CD4-positive, alpha-beta memory T cell (primary cell): ENCODE measurements around the gene FCGR3A. TPM values are rescaled to one million over a fixed set of nuclear protein-coding genes. Genes with fewer than 3 reads are reported as not detected.
"Not testable (repeated sequence)": the region's sequence is repeated elsewhere in the genome, so short reads cannot be mapped to it uniquely, and the experiment has no call there.

Source experiments
- CTCF ChIA-PET: fragments of 350-600 bp; sonication (Branson Sonifier 250); formaldehyde crosslinking; loops from one replicate; lab custom pipeline; 2021; ENCODE audit warnings: inconsistent platforms; ENCODE audit not compliant: partially characterized antibody; lab: Charles Lee
- POLR2A ChIA-PET: fragments of 350-600 bp; sonication (Branson Sonifier 250); formaldehyde crosslinking; loops from one replicate; lab custom pipeline; 2021; ENCODE audit not compliant: partially characterized antibody; lab: Charles Lee
- DNase-seq, 5 donors: peaks; one replicate each; pipeline versions ENCODE4 v3.0.0 to v3.0.0-alpha.2; 2020 to 2022; ENCODE audit warnings: mixed read lengths in 1 of 5
- H3K27ac ChIP-seq: one replicate; pipeline ENCODE4 v1.7.0; 2013; ENCODE audit warnings: low read depth, low read length
- H3K27me3 ChIP-seq: 2 replicates; pipeline ENCODE4 v1.7.0; 2013; ENCODE audit warnings: mild to moderate bottlenecking, low read length, moderate library complexity; ENCODE audit not compliant: insufficient read depth
- H3K36me3 ChIP-seq: 2 replicates; pipeline ENCODE4 v1.7.0; 2013; ENCODE audit warnings: mild to moderate bottlenecking, low read length, moderate library complexity; ENCODE audit not compliant: insufficient read depth
- H3K4me1 ChIP-seq: 2 replicates; pipeline ENCODE4 v1.7.0; 2013; ENCODE audit warnings: mild to moderate bottlenecking, low read length, moderate library complexity; ENCODE audit not compliant: insufficient read depth
- H3K4me3 ChIP-seq, 2 donors: one replicate each; pipeline ENCODE4 v1.7.0; 2013; ENCODE audit warnings: low read length in 2 of 2, mild to moderate bottlenecking in 1 of 2
- H3K9me3 ChIP-seq, 2 donors: one replicate each; pipeline ENCODE4 v1.7.0; 2013; ENCODE audit warnings: low read length in 2 of 2, control low read depth in 1 of 2; ENCODE audit not compliant: control insufficient read depth in 1 of 2
- H3K27ac Mint-ChIP-seq, 7 donors: one replicate each; pipeline ENCODE4 v1.8.0; 2020 to 2021; ENCODE audit warnings: mixed read lengths in 7 of 7, mild to moderate bottlenecking in 6 of 7, inconsistent platforms in 3 of 7, moderate library complexity in 3 of 7
- H3K27me3 Mint-ChIP-seq, 2 donors: one replicate each; pipeline ENCODE4 v1.8.0; 2020 to 2021; ENCODE audit warnings: mixed read lengths in 2 of 2
- H3K36me3 Mint-ChIP-seq, 2 donors: one replicate each; pipeline ENCODE4 v1.8.0; 2020 to 2021; ENCODE audit warnings: mixed read lengths in 2 of 2, inconsistent platforms in 1 of 2, mild to moderate bottlenecking in 1 of 2
- H3K4me1 Mint-ChIP-seq, 4 donors: one replicate each; pipeline ENCODE4 v1.8.0; 2020 to 2021; ENCODE audit warnings: mixed read lengths in 4 of 4, mild to moderate bottlenecking in 1 of 4
- H3K4me3 Mint-ChIP-seq, 8 donors: one replicate each; pipeline ENCODE4 v1.8.0; 2020 to 2021; ENCODE audit warnings: mixed read lengths in 8 of 8, mild to moderate bottlenecking in 7 of 8, moderate library complexity in 6 of 8, inconsistent platforms in 3 of 8
- H3K9me3 Mint-ChIP-seq, 8 donors: one replicate each; pipeline ENCODE4 v1.8.0; 2020 to 2021; ENCODE audit warnings: mixed read lengths in 8 of 8, mild to moderate bottlenecking in 5 of 8, inconsistent platforms in 3 of 8, moderate library complexity in 1 of 8
- intact Hi-C: fragments of 100-400 bp; cut with micrococcal nuclease; formaldehyde crosslinking; loops from one replicate; pipeline ENCODE4 v1.15.1; 2023
- polyA plus RNA-seq, 2 donors: library from polyadenylated mRNA; unstranded; fragments of 300-500 nt; fragmentation: Illumina TruSeq; gene quantifications; one replicate each; pipeline ENCODE4 v1.2.3, GENCODE V29; 2021
- total RNA-seq, 2 experiments: library from RNA; stranded (reverse); gene quantifications; one replicate each; pipeline ENCODE4 v1.2.3, GENCODE V29; 2021

The FCGR3A gene
- total and polyA plus RNA-seq, 4 experiments from 2014 or later, result 0.14 to 2.1 (median 0.81) TPM; not detected in 1

GRCh38 chr1:161543125-161543524 lies 6.5 kb downstream of the FCGR3A start:
- DNase-seq, H3K4me3 ChIP-seq, H3K27me3 ChIP-seq, H3K27ac ChIP-seq, H3K36me3 ChIP-seq, H3K27me3 Mint-ChIP-seq, H3K9me3 ChIP-seq, CTCF ChIA-PET, POLR2A ChIA-PET: not testable (repeated sequence)
- intact Hi-C loops, result loop anchor here (5.0 to 10.0 kb wide), 3 partner anchors 58 to 184 kb away; no protein-coding TSS in a partner anchor
- peaks cover 56% of the 10 kb centered on the region for H3K4me1 ChIP-seq
- Mint-ChIP-seq H3K4me3 (peak overlapping the region in 4 of 8 donors; percentile 43 to 69 (median 52)), H3K9me3 (peaks cover 0 to 11% (median 0%) of the 10 kb centered on the region in 8 donors), H3K4me1 (peaks cover 27 to 69% (median 55%) of the 10 kb centered on the region in 4 donors), H3K36me3 (peaks cover 0 to 10% of the 10 kb centered on the region in 2 donors), H3K27ac (peak overlapping the region in 6 of 7 donors; percentile 76 to 95 (median 86))

- peak; percentile 50 to 76 (median 74) for DNase-seq
- CTCF ChIA-PET, result interaction anchor here (1.0 to 1.3 kb wide), 3 partner anchors 10 to 196 kb away, joined by 3 to 4 read pairs (median 4); no protein-coding TSS in a partner anchor
- H3K4me1 ChIP-seq, result peaks cover 56% of the 10 kb centered on the region
These were observed 7.5 kb downstream of the FCGR3A start for GRCh38 chr1:161542091-161542559.

GRCh38 chr1:161540570-161540960 lies 9.1 kb downstream of the FCGR3A start:
- not testable (repeated sequence) for H3K9me3 ChIP-seq, H3K27me3 ChIP-seq, H3K36me3 ChIP-seq, H3K27me3 Mint-ChIP-seq
- CTCF ChIA-PET, result interaction anchor here (1.3 kb wide), 1 partner anchor 9 kb away, joined by 4 read pairs; no protein-coding TSS in a partner anchor
- DNase-seq, result peak in 1 of 5 donors; percentile 40
- peaks cover 0 to 11% (median 0%) of the 10 kb centered on the region in 8 donors for H3K9me3 Mint-ChIP-seq
- Histone ChIP-seq H3K27ac (peak overlapping the region; percentile 61), H3K4me1 (peaks cover 54% of the 10 kb centered on the region), H3K4me3 (peak overlapping the region in 1 of 2 donors; percentile 64)
- peak overlapping the region; percentile 93 to 97 (median 96) for H3K4me3 Mint-ChIP-seq
- POLR2A ChIA-PET, result interaction anchor here (0.6 to 1.9 kb wide), 7 partner anchors 9 to 1616 kb away, joined by 3 to 39 read pairs (median 8); partner anchors contain the start of gene HSPA6
- peaks cover 0 to 10% of the 10 kb centered on the region in 2 donors for H3K36me3 Mint-ChIP-seq
- peaks cover 27 to 70% (median 55%) of the 10 kb centered on the region in 4 donors for H3K4me1 Mint-ChIP-seq
- peak overlapping the region; percentile 95 to 99 (median 97) for H3K27ac Mint-ChIP-seq
- intact Hi-C loops, result loop anchor here (1.0 to 10.0 kb wide), 5 partner anchors 9 to 187 kb away; no protein-coding TSS in a partner anchor

More at GRCh38 chr1:161542091-161542559, 7.5 kb downstream of the FCGR3A start:
- Mint-ChIP-seq H3K36me3 (peaks cover 0 to 10% of the 10 kb centered on the region in 2 donors), H3K4me3 (peak overlapping the region in 7 of 8 donors; percentile 50 to 82 (median 61)), H3K9me3 (peaks cover 0 to 11% (median 0%) of the 10 kb centered on the region in 8 donors), H3K4me1 (peaks cover 27 to 73% (median 59%) of the 10 kb centered on the region in 4 donors), H3K27ac (peak overlapping the region; percentile 76 to 95 (median 87))
- H3K27ac ChIP-seq, result peak overlapping the region; percentile 44
- H3K27me3 ChIP-seq, H3K36me3 ChIP-seq, H3K27me3 Mint-ChIP-seq, H3K9me3 ChIP-seq: not testable (repeated sequence)
- H3K4me3 ChIP-seq, result peak overlapping the region in 1 of 2 donors; percentile 25
- POLR2A ChIA-PET, result interaction anchor here (0.8 to 1.3 kb wide), 7 partner anchors 10 to 207 kb away, joined by 3 to 7 read pairs (median 3); partner anchors contain the start of genes DUSP12 and HSPA6
- intact Hi-C loops, result loop anchor here (5.0 to 10.0 kb wide), 3 partner anchors 57 to 185 kb away; no protein-coding TSS in a partner anchor

- H3K27me3 ChIP-seq, H3K9me3 ChIP-seq, H3K27me3 Mint-ChIP-seq, H3K36me3 ChIP-seq: not testable (repeated sequence)
- Mint-ChIP-seq H3K36me3 (peaks cover 0 to 10% of the 10 kb centered on the region in 2 donors), H3K4me3 (peak overlapping the region; percentile 93 to 97 (median 96)), H3K27ac (peak overlapping the region; percentile 95 to 99 (median 97)), H3K4me1 (peaks cover 25 to 65% (median 50%) of the 10 kb centered on the region in 4 donors), H3K9me3 (peaks cover 0 to 11% (median 0%) of the 10 kb centered on the region in 8 donors)
- peak; percentile 83 to 92 (median 91) for DNase-seq
- ChIA-PET POLR2A (interaction anchor here (0.6 to 1.9 kb wide), 10 partner anchors 9 to 1615 kb away, joined by 3 to 39 read pairs (median 4); partner anchors contain the start of gene HSPA6), CTCF (interaction anchor here (0.7 to 1.5 kb wide), 8 partner anchors 8 to 209 kb away, joined by 3 to 6 read pairs (median 4); no protein-coding TSS in a partner anchor)
- H3K27ac ChIP-seq, result peak overlapping the region; percentile 61
- H3K4me1 ChIP-seq, result peaks cover 50% of the 10 kb centered on the region
- intact Hi-C loops, result loop anchor here (1.0 to 10.0 kb wide), 5 partner anchors 9 to 187 kb away; no protein-coding TSS in a partner anchor
- peak overlapping the region; percentile 64 to 67 for H3K4me3 ChIP-seq
These were observed 9.7 kb downstream of the FCGR3A start for GRCh38 chr1:161539731-161540569.

- POLR2A ChIA-PET, result interaction anchor here (1.0 to 1.9 kb wide), 7 partner anchors 8 to 202 kb away, joined by 3 to 39 read pairs (median 4); no protein-coding TSS in a partner anchor
- H3K4me3 ChIP-seq, result not testable (repeated sequence)
These were observed 10.6 kb downstream of the FCGR3A start for GRCh38 chr1:161538925-161539479.

GRCh38 chr1:161537068-161537669 lies 12.4 kb downstream of the FCGR3A start:
- H3K27ac Mint-ChIP-seq, result peak overlapping the region in 4 of 7 donors; percentile 14 to 76 (median 36)
- DNase-seq, intact Hi-C loops, POLR2A ChIA-PET, H3K9me3 ChIP-seq, CTCF ChIA-PET, H3K27ac ChIP-seq, H3K27me3 Mint-ChIP-seq, H3K27me3 ChIP-seq, H3K36me3 ChIP-seq, H3K4me3 ChIP-seq: not testable (repeated sequence)
- H3K4me1 Mint-ChIP-seq, result peaks cover 15 to 44% (median 32%) of the 10 kb centered on the region in 4 donors
- peak overlapping the region in 2 of 8 donors; percentile 43 to 45 for H3K4me3 Mint-ChIP-seq
- peaks cover 0 to 11% (median 0%) of the 10 kb centered on the region in 8 donors for H3K9me3 Mint-ChIP-seq
- H3K4me1 ChIP-seq, result peaks cover 26% of the 10 kb centered on the region
- peaks cover 0 to 10% of the 10 kb centered on the region in 2 donors for H3K36me3 Mint-ChIP-seq

More at GRCh38 chr1:161538925-161539479, 10.6 kb downstream of the FCGR3A start:
- H3K36me3 ChIP-seq, H3K27ac ChIP-seq, H3K9me3 ChIP-seq, H3K27me3 ChIP-seq, intact Hi-C loops, H3K27me3 Mint-ChIP-seq, DNase-seq: not testable (repeated sequence)
- H3K9me3 Mint-ChIP-seq, result peaks cover 0 to 11% (median 0%) of the 10 kb centered on the region in 8 donors
- H3K36me3 Mint-ChIP-seq, result peaks cover 0 to 10% of the 10 kb centered on the region in 2 donors
- peaks cover 44% of the 10 kb centered on the region for H3K4me1 ChIP-seq
- H3K27ac Mint-ChIP-seq, result peak overlapping the region in 2 of 7 donors; percentile 95 to 96
- peaks cover 25 to 60% (median 46%) of the 10 kb centered on the region in 4 donors for H3K4me1 Mint-ChIP-seq
- peak overlapping the region in 6 of 8 donors; percentile 39 to 97 (median 96) for H3K4me3 Mint-ChIP-seq
- CTCF ChIA-PET, result interaction anchor here (0.7 to 1.5 kb wide), 6 partner anchors 8 to 210 kb away, joined by 3 to 6 read pairs (median 4); no protein-coding TSS in a partner anchor
